Heart left ventricle (tissue), 13 donors: Measurements from ENCODE around the gene PSMB10.

ENCODE experiments used
- POLR2A ChIP-seq, 2 donors: fragments of 450-650 bp; IDR thresholded peaks; one replicate each; pipeline ENCODE4 v1.6.1; 2017; ENCODE audit warnings: antibody characterized with exemption in 2 of 2, mild to moderate bottlenecking in 2 of 2, moderate library complexity in 2 of 2
- TF ChIP-seq, protein P1 (sequence below), 12 donors: fragments of 200-600 bp; sonication (generic) in 4 of 12; IDR thresholded peaks; one replicate each; pipeline versions ENCODE4 v1.5.0 to v1.8.0; 2018 to 2022; ENCODE audit warnings: antibody characterized with exemption in 12 of 12, mild to moderate bottlenecking in 5 of 12
- donor health status: ischemic (EF 13 %, LVEDD 7.1; RV severe dilation, severe dysfunction).
- donor health status: DM: no; HTN: yes; CAD: no.
- donor health status: DM: no; HTN: no; CAD: no.
- donor health status: ischemic (EF 25% LVEDD 6.9; RV normal size, moderate dysfunction).
- donor health status: ischemic (EF 25% LVEDD 5.7; RV mildly dilated, moderate dysfunction).
- donor health status: ischemic (EF 35%, LVEDD 5.7; RV mildly dilated, moderate dysfunction).
- donor health status: nonischemic (EF 11% LVEDD 7.7; RV severe dilation, severe dysfunction).
- donor health status: DM: yes; HTN: yes; CAD: no.
- donor health status: PGD.
- donor health status: ischemic (EF 29% LVEDD 5.4; RV normal size, mild dysfunction).
- donor health status: nonischemic (EF 23%, LVEDD 6.1; RV moderate dilation, normal function).

DNA sequence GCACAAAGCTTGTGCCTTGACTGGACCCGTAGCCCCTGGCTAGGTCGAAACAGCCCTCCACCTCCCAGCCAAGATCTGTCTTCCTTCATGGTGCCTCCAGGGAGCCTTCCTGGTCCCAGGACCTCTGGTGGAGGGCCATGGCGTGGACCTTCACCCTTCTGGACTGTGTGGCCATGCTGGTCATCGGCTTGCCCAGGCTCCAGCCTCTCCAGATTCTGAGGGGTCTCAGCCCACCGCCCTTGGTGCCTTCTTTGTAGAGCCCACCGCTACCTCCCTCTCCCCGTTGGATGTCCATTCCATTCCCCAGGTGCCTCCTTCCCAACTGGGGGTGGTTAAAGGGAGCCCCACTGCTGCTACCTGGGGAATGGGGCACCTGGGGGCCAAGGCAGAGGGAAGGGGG lies 8.5 kb downstream of the PSMB10 start:
- TF ChIP-seq, protein P1, sequence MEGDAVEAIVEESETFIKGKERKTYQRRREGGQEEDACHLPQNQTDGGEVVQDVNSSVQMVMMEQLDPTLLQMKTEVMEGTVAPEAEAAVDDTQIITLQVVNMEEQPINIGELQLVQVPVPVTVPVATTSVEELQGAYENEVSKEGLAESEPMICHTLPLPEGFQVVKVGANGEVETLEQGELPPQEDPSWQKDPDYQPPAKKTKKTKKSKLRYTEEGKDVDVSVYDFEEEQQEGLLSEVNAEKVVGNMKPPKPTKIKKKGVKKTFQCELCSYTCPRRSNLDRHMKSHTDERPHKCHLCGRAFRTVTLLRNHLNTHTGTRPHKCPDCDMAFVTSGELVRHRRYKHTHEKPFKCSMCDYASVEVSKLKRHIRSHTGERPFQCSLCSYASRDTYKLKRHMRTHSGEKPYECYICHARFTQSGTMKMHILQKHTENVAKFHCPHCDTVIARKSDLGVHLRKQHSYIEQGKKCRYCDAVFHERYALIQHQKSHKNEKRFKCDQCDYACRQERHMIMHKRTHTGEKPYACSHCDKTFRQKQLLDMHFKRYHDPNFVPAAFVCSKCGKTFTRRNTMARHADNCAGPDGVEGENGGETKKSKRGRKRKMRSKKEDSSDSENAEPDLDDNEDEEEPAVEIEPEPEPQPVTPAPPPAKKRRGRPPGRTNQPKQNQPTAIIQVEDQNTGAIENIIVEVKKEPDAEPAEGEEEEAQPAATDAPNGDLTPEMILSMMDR (IDR thresholded peaks at IDR 0.05), result no peak
- no peak for TF ChIP-seq POLR2A (IDR thresholded peaks at IDR 0.05)
